GM06990 (cell line): ENCODE results near the gene GJA5.

ENCODE experiments used
- DNase-seq: peaks from one replicate; pipeline ENCODE4 v3.0.0-alpha.2; 2011; ENCODE audit not compliant: insufficient read length; ENCODE audit errors: extremely low read depth
- H3K27me3 ChIP-seq: replicated peaks from 2 replicates; pipeline ENCODE4 v1.6.0; 2011; ENCODE audit warnings: low read length; ENCODE audit not compliant: control insufficient read depth, insufficient read depth
- H3K36me3 ChIP-seq: 2 replicates; pipeline ENCODE4 v1.5.1; 2011; ENCODE audit warnings: low read length; ENCODE audit not compliant: control insufficient read depth, insufficient read depth
- H3K4me3 ChIP-seq: replicated peaks from 2 replicates; pipeline ENCODE4 v1.5.1; 2011; ENCODE audit warnings: low read depth, mild to moderate bottlenecking, control low read depth, low read length
- CTCF ChIP-seq: IDR thresholded peaks from 2 replicates; pipeline ENCODE4 v1.5.1; 2011; ENCODE audit warnings: low read length, control low read depth, mild to moderate bottlenecking, inconsistent platforms; ENCODE audit not compliant: insufficient read depth, poor library complexity, severe bottlenecking

GJA5 gene

GRCh38 chr1:147800804-147801203, 40.4 kb upstream of the GJA5 start:
- Histone ChIP-seq H3K4me3 (no peak overlapping the region), H3K36me3 (no peaks in the 10 kb centered on the region), H3K27me3 (no peaks in the 10 kb centered on the region)
- no peak for DNase-seq
- no peak for TF ChIP-seq CTCF

- no peak for TF ChIP-seq CTCF
- DNase-seq, result no peak
Measured at GRCh38 chr1:147798731-147799130, 38.3 kb upstream of the GJA5 start.

GRCh38 chr1:147794570-147794969, 34.2 kb upstream of the GJA5 start:
- no peaks in the 10 kb centered on the region for H3K36me3 ChIP-seq
- H3K4me3 ChIP-seq, result no peak overlapping the region
- TF ChIP-seq CTCF, result no peak
- no peak for DNase-seq
- H3K27me3 ChIP-seq, result no peaks in the 10 kb centered on the region

More at GRCh38 chr1:147798731-147799130, 38.3 kb upstream of the GJA5 start:
- no peaks in the 10 kb centered on the region for H3K27me3 ChIP-seq
- no peaks in the 10 kb centered on the region for H3K36me3 ChIP-seq
- no peak overlapping the region for H3K4me3 ChIP-seq

- TF ChIP-seq CTCF, result no peak
- no peaks in the 10 kb centered on the region for H3K36me3 ChIP-seq
- no peaks in the 10 kb centered on the region for H3K27me3 ChIP-seq
- H3K4me3 ChIP-seq, result no peak overlapping the region
- no peak for DNase-seq
Measured at GRCh38 chr1:147791876-147792275, 31.5 kb upstream of the GJA5 start.

- Histone ChIP-seq H3K36me3 (no peaks in the 10 kb centered on the region), H3K27me3 (no peaks in the 10 kb centered on the region), H3K4me3 (no peak overlapping the region)
- TF ChIP-seq CTCF, result no peak
- DNase-seq, result no peak
Measured at GRCh38 chr1:147787765-147788164, 27.4 kb upstream of the GJA5 start.

- no peaks in the 10 kb centered on the region for H3K36me3 ChIP-seq
- DNase-seq, result no peak
- H3K27me3 ChIP-seq, result no peaks in the 10 kb centered on the region
- no peak overlapping the region for H3K4me3 ChIP-seq
- no peak for TF ChIP-seq CTCF
Measured at GRCh38 chr1:147786536-147786935, 26.1 kb upstream of the GJA5 start.
